NB4 (cell line): ENCODE data around the gene MATR3.
"Not testable (repeated sequence)": the region's sequence is repeated elsewhere in the genome, so short reads cannot be mapped to it uniquely, and the experiment has no call there.

Source experiments
- DNase-seq: peaks from one replicate; pipeline ENCODE4 v3.0.0; 2010; ENCODE audit warnings: low read depth
- H3K4me3 ChIP-seq: one replicate; pipeline ENCODE4 v1.5.1; 2011; ENCODE audit warnings: mild to moderate bottlenecking, low read depth, low read length, moderate library complexity
- MYC ChIP-seq: IDR thresholded peaks from 2 replicates; pipeline ENCODE4 v1.6.1; 2011; ENCODE audit warnings: low read depth, low read length
- POLR2A ChIP-seq: IDR thresholded peaks from 2 replicates; pipeline ENCODE4 v1.6.1; 2011; ENCODE audit warnings: mild to moderate bottlenecking; ENCODE audit not compliant: insufficient read length; ENCODE audit errors: extremely low read depth
- TF ChIP-seq, protein P1 (sequence below): IDR thresholded peaks from 2 replicates; pipeline ENCODE4 v1.6.1; 2011; ENCODE audit warnings: low read depth, low read length
- TF ChIP-seq, protein P2 (sequence below): IDR thresholded peaks from one replicate; pipeline ENCODE4 v1.5.1; 2012; ENCODE audit warnings: low read depth, low read length

MATR3 gene

DNA sequence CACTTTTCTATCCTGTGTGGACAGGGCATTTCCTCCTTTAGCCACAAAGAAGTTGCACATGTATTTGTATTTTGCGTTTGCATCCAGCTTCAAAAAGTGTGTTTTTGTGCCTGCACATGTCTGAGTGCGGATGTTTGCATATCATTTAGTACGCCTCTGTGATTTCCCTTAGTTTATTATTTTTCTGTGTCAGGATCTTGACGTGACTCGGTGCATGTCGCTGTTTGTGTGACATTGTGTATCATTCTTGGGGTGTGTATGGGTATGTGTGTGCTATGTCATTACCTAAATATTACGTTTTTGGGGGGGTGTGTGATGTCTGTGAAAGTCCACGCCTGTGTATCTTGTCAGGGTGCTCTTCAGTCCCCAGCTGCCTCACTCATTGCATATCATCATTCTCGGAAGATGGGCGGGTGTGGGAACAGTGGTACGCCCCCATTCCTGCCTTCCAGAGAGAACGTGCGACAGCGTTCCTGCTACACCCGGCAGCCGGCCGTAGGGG lies 47.7 kb downstream of the MATR3 start:
- TF ChIP-seq, protein P1, sequence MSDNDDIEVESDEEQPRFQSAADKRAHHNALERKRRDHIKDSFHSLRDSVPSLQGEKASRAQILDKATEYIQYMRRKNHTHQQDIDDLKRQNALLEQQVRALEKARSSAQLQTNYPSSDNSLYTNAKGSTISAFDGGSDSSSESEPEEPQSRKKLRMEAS: no peak
- TF ChIP-seq MYC (no peak), POLR2A (no peak)
- TF ChIP-seq, protein P2, sequence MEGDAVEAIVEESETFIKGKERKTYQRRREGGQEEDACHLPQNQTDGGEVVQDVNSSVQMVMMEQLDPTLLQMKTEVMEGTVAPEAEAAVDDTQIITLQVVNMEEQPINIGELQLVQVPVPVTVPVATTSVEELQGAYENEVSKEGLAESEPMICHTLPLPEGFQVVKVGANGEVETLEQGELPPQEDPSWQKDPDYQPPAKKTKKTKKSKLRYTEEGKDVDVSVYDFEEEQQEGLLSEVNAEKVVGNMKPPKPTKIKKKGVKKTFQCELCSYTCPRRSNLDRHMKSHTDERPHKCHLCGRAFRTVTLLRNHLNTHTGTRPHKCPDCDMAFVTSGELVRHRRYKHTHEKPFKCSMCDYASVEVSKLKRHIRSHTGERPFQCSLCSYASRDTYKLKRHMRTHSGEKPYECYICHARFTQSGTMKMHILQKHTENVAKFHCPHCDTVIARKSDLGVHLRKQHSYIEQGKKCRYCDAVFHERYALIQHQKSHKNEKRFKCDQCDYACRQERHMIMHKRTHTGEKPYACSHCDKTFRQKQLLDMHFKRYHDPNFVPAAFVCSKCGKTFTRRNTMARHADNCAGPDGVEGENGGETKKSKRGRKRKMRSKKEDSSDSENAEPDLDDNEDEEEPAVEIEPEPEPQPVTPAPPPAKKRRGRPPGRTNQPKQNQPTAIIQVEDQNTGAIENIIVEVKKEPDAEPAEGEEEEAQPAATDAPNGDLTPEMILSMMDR: no peak
- no peak for DNase-seq
- H3K4me3 ChIP-seq: peak overlapping the region; percentile 64

DNA sequence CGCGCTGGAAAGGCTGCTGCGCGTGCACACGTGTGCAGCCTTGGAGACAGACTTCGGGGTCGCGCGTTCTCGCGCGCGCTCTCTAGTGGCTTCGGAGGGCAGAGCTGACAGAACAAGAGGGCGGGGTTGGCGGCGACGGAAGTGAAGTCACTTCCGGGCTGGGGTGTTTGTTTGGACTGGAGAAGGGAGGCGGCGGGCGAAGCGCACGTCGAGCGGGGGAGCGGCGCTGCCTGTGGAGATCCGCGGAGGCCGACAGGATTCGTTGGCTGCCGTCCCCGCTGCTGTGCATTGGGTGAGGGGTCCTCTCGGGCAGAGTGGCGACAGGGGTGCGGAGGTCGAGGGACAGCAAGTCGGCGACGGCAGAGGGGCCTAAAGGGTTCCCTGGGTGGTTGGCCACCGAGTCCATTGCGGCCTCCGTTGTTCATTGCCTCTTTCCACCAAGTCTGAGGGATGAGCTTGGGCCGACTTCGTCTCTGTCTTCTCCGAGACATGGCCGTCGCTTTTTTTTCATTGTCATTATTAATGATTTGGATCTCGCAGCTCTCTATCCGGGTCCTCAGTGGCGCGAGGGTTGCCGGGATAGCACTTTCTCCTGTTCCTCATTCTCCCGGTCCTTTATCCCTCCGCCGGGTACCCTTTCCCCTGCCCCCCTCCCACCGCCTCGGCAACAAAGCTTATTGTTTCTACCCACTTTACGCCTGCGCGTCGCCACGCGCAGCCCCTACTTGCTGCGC lies 48.3 kb downstream of the MATR3 start, which contains the start of gene PAIP2:
Gene PAIP2, plus strand, starts transcription at position 166 of the 734 bp plus-strand sequence. CDS start 21,931 bp downstream, outside the sequence.
- peak within 1 kb of the TSS; percentile 91 for H3K4me3 ChIP-seq
- peak; percentile 89 for TF ChIP-seq MYC
- TF ChIP-seq, protein P1: peak; percentile 97
- TF ChIP-seq, protein P2: peak; percentile 74
- TF ChIP-seq POLR2A: peak; percentile 89
- DNase-seq: peak; percentile 98

DNA sequence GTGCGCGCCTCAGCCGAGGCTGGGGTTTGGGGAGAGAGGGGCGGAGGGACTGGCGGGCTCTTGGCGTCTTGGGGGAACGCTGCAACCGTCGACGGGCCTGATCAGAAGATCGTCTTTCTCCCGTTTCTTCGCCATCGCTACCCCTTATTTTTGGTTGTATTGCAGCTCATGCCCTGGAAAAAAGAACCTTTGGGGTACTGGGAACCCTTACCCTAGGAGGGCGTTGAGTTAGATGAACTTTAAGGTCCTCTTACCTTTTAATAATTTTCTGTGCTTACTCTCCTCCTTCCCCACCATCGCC lies 48.8 kb downstream of the MATR3 start:
- peak overlapping the region; percentile 91 for H3K4me3 ChIP-seq
- TF ChIP-seq, protein P1: no peak
- TF ChIP-seq, protein P2: no peak
- DNase-seq: no peak

DNA sequence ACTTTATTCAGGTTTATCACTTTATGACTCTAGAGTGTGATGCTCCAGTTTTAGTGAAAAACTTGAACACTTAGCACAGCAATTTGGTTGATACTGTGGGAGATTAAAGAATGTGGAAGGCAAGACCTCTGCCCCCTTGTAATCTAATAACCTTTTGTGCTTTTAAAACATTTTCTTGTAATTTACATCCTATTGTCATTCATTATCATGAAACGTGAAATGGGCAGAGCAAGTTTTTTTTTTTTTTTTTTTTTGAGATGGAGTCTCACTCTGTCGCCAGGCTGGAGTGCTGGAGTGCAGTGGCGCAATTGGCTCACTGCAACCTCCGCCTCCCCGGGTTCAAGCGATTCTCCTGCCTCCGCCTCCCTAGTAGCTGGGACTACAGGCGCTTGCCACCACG lies 49.9 kb downstream of the MATR3 start:
- TF ChIP-seq POLR2A: no peak
- no peak for TF ChIP-seq MYC
- TF ChIP-seq, protein P2: no peak
- TF ChIP-seq, protein P1: no peak
- peak overlapping the region; percentile 91 for H3K4me3 ChIP-seq
- no peak for DNase-seq

DNA sequence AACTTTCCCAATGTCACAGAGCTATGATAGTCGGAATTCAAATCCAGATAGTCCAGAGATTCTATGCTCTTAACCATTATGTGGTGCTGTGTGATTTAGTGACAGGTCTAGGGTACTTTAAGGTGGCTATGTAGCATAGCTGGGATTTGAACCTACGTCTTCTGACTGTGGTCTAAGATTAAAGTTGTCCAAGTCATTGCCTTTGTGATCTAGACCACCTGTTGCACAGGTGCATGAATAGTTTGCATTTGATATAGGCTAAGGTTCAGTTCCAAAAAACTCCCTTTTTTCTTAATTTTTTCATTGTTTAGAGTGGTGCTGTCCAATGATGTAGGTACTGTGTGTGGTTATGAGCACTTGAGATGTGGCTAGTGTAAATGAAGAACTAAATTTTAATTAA lies 50.6 kb downstream of the MATR3 start:
- no peak for DNase-seq
- TF ChIP-seq, protein P1: no peak
- TF ChIP-seq, protein P2: no peak
- TF ChIP-seq POLR2A: no peak
- TF ChIP-seq MYC: no peak
- H3K4me3 ChIP-seq: peak overlapping the region; percentile 3

DNA sequence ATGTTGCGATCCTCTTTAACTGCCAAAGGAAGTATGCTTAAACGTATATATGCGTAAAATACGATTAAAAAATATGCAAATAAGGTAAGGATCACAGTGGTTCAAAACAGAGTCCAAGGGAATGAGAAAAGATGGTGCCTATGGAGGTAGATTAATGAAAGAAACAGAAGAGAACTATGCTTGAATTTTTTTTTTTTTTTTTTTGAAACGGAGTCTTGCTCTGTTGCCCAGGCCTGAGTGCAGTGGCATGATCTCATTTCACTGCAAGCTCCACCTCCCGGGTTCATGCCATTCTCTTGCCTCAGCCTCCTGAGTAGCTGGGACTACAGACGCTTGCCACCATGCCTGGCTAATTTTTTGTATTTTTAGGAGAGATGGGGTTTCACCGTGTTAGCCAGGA lies 51.9 kb downstream of the MATR3 start:
- not testable (repeated sequence) for H3K4me3 ChIP-seq, DNase-seq

DNA sequence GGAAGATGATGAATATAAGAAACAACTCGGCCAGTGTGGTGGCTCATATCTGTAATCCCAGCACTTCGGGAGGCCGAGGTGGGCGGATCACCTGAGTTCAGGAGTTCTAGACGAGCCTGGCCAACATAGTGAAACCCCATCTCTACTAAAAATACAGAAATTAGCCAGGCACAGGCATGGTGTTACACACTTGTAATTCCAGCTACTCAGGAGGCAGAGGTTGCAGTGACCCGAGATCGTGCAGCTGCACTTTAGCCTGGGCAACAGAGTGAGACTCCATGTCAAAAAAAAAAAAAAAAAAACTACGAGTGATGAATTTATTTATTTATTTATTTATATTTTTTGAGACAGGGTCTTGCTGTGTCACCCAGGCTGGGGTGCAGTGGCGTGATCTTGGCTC lies 54.3 kb downstream of the MATR3 start:
- not testable (repeated sequence) for DNase-seq, H3K4me3 ChIP-seq
